ENCODE measurements around the gene PPP1R3G.

DNA sequence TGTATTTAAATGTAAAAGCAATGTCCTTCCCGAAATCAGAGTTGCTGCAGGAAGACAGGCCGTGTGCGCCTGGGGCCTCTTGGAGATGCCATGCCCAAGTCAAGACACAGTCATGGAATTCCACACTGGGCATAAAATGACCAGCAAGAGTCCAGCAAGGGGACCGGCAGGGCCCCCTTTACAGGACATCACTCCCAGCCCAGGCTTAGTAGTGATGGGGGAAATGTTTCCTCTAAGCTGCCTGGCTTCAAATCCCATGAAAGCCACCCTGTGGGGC is 1.9 kb upstream of the PPP1R3G start:
- TF ChIP-seq CTCF (IDR thresholded peaks at IDR 0.05 in 4 of 5, conservative IDR thresholded peaks at IDR 0.05 in 1 of 5), result no peak
- TF ChIP-seq POLR2A (IDR thresholded peaks at IDR 0.05), result no peak
